Measurements from ENCODE around the gene HOXA7.

Gene HOXA7

DNA sequence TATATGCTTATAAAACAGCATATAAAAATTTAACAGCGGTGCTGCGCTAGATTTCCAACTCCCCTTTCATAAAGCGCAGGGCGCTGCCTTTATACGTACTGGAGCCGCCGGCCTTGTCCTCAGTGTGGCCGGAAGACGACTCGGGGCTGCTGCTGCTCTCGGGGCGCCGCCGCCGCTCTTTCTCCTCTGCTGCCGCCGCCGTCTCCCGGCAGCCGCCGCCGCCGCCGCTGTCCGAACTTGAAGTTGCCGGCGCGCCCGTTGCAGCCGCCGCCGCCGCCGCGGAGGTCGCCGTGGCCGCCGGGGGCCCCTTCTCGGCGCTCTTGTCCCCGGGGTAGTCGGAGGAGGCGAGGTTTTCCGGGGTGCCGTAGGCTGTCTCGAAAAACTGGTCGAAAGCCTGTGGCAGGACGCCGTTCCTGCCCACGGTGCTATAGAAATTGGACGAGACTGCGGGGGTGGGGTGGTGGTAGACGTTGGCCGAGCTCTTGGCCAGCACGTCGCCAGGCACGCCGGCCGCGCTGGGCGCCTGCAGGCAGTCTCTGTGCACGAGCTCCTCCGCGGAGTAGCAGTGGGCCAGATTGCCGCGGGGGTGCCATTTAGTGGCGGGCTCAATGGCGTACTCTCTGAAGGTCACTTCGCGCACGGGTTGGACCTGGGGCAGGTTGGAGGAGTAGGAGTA lies 28.0 kb upstream of the HOXA7 start:
- in situ Hi-C loops (cut with MboI; ENCODE audit: low sequenced_read_pairs): loop anchor here (25.0 kb wide), 1 partner anchor 822 kb away; no protein-coding TSS in a partner anchor

DNA sequence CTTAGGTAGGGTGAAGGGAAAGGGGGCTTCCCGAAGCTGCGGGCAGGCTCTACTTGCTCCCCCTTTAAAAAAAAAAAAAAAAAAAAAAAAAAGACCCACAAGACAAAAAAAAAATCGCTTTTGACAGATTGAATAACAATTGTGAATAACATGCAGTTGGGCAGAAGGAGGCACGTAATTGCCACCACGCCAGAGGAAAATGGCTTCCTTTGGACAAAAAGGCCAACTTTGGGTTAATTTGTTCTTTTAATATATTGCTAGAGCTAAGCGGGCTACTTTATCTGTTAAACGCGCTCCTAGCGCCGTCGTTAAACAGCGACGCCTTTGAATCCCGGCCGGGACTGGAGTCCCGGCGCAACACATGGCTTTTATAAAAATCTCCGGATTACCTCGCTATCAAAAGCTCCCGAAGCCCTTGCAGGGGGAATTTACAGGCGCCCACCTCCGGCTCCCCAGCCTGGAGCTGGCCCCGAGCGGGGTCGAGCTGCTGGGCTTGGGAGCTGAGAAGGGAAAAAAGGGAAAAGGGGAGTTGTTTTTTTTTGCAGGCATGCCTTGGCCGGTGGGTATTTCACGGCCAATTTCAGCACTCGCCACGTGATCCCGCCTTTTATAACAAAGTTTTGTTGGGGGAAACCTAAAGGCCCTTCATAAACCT lies 27.3 kb upstream of the HOXA7 start:
- in situ Hi-C loops (cut with MboI; ENCODE audit: low sequenced_read_pairs): loop anchor here (25.0 kb wide), 1 partner anchor 822 kb away; no protein-coding TSS in a partner anchor

DNA sequence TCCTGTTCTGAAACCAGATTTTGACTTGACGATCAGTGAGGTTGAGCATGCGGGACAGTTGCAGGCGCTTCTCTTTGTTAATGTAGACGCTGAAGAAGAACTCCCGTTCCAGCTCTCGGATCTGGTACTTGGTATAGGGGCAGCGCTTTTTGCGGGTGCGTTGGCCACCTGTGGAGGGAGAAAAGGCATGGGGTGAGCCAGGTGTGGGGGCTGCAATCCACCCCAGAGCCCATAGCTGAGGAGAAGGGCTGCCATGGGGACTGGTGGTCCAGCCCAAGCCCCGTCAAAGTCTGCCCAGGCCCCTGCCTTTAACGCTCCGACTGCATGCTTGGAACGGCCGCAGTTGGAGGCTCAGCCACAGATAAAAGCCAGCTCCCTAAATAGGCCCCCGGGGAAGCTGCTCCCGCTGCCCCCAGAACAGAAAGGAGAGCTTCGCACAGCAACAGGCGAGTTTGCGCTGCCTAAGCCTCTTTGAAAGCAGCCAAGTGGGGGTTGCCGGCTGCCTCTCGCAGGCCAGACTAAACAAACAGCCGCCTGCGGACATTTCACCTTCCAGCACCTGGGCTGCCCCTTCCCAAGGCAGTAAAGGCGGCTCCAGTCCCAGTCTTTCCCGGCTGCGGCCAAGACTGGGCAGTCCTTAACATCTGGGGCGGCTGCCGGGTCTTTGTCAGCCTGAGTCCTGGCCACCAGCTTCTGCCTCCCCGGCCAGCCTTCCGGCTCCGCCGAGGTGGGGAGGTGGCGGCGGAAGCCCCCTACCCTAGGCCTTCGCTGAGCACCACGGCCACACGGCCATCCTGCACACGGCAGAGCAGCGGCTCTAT lies 26.6 kb upstream of the HOXA7 start:
- in situ Hi-C loops (cut with MboI; ENCODE audit: low sequenced_read_pairs): loop anchor here (25.0 kb wide), 1 partner anchor 821 kb away; no protein-coding TSS in a partner anchor

DNA sequence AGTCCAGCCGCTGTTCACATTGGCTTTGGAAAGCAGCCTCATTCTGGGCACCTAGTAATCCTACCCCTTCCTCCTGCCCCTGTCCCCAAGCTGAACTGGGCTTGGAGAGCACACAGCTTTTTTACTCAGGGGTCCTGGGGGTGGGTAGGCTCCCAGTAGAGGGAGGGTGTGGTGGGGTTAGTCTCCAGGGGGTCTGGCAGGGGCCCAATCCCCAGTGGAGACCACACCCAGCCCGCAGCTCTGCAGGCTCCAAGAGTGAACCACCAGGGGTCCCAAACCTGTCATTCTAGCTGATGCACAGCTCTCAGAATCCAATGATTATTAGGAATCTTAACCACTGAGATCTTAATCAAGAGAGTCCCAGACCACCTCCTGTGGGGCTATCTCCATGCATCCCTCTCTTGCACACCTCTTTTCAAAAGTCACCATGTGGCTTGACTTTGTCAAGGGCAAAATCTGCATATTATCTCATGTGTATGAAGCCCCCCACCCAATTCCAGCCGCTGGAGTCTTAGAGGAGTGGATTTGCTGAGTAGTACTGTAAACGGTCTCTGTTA lies 25.9 kb upstream of the HOXA7 start:
- in situ Hi-C loops (cut with MboI; ENCODE audit: low sequenced_read_pairs): loop anchor here (25.0 kb wide), 1 partner anchor 820 kb away; no protein-coding TSS in a partner anchor

DNA sequence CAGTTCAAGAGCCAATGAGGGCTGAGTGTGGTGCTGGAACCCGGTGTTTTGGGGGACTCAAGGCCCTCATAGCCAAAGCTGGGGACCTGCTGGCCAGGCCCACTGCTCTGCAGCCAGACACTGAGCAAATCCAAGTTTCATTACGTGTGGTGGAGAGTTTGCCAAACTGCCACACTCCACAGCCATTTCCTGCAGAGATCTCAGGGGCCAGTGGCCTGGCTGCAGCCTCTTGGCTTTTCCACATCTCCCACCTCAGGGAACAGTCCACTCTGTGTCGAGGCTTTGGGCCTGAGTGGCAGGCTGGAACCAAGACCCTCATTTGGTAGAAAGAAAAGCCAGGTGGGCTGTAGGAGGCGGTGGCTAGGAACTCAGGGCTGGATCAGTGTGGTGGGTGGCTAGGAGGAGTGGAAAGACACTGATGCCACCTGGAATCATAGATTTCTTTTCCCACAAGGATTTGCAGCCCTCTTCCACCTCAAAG lies 25.4 kb upstream of the HOXA7 start:
- in situ Hi-C loops (cut with MboI; ENCODE audit: low sequenced_read_pairs): loop anchor here (25.0 kb wide), 1 partner anchor 820 kb away; no protein-coding TSS in a partner anchor

DNA sequence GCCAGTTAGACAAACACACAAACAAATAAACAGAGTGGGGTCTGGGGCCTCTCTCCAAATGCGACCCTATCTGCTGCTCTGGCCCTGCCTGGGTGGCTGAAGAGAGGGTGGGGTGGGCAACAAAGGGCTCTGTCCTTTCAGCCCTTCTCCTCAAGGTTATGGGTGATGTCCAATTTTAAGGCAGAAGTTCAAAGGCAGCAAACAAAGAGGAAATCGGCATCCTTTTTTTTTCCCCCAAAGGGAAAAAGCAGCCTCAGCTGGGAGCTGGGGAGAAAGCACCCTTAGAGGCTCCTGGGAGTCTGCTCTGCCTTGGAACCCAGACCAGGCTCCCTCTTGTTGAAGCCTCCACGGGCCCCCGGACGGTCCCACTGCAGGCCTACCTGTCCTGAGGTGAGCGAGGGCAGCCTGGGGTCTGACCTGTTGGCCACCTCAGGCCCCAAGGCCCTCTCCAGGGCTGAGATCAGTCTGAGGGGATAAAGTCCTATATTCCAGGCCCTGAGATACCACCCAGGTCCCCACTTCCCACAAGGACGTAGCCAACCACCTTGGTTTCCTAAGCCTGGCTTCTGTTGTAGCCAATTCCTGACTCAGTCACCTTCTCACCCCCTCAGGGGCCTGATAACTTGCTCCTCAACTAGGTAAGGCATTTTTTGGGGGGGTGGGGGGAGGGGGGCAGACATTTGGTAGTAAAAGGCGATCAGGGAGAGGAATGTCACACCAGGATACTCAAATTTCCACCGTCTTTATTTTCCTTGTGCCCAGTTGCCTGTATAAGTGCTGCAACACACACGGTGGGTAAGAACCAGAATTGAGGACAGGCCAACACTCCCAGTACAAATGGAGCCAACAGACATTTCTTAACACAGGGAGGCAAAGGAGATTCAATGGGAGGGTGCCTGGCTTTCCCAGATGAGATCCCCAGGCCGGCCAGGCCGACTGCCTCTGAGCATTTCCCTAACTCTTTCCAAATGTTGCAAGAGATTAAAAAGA lies 24.3 kb upstream of the HOXA7 start:
- in situ Hi-C loops (cut with MboI; ENCODE audit: low sequenced_read_pairs): loop anchor here (25.0 kb wide), 1 partner anchor 818 kb away; no protein-coding TSS in a partner anchor

DNA sequence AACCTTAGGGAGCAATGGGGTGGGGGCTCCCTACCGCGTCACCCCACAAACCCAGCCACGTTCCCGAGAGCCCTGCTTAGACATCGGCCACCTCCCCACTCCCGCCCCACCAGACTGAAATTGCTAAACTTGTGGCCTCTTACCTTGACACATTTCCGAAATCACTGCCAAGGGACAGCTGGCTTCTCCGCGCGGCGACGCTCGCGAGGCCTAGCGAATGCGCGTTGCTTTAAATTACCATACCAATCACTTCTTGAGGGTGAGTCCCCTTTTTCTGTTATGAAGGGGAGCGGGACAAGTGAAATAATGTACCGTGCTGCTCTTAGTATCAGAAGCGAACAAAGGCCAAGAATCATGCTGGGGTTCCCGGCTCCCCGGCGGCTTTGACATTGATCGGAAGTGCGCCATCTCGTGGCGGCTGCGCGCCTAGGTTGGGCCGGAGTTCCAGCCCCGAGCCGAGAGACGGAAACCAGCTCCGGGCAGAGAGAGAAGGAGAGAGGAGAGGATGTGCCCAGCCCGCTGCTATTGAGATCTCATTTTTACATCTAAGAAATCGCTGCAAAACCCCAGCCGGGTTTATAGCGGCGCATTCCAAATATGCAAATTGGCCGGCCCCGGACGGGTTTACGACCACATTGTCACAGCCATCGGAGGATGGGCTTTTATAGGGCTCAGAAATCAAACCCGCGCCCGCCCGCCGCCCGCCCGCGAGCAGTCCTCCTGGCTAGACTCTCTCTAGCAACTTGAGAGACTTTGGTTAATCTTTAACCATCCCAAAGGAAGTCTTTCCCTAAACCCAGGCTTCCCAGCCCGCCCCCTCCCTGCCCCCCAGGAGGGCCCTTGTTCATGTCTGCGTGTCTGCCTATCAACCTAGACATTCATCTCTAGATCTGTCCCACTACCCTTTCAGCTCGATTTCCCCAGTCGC lies 23.3 kb upstream of the HOXA7 start:
- in situ Hi-C loops (cut with MboI; ENCODE audit: low sequenced_read_pairs): loop anchor here (25.0 kb wide), 1 partner anchor 817 kb away; no protein-coding TSS in a partner anchor

DNA sequence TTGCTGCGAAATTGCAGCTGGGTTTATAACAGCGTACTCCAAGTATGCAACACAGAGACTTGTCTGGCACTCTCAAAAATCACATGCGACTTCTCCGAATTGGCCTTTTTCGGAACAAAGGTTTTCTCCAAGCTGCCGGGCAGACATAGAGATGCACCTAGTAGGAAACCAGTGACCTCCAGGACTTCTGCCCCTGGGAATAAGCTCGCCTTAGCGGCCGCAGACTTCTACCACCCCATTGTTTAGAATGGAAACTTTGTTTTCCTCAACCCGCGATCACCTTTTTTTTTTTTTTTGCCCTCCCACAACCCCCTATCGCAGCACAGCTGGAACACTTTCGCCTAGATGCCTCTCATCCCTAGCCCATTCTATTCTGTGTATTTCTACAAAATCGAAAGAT lies 22.6 kb upstream of the HOXA7 start:
- in situ Hi-C loops (cut with MboI; ENCODE audit: low sequenced_read_pairs): loop anchor here (25.0 kb wide), 1 partner anchor 817 kb away; no protein-coding TSS in a partner anchor

DNA sequence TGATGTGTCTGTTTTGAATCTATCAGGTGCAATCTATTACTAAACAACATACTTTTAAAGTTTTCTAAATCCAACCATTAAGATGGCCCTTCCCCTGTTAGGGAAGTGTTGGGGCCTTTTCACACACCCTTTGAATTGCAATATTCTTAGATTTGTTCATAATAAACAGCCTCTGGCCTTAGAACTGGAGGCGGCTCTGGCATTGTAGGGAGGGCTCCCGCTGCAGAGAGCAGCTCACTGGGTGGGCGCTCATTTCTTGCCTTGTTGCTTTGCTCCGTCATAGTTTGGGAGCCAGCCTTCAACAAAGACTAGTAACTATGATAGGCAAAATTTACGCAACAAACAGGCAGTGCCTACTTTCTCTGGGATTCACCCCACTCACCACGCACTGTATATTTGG lies 21.9 kb upstream of the HOXA7 start:
- in situ Hi-C loops (cut with MboI; ENCODE audit: low sequenced_read_pairs): loop anchor here (25.0 kb wide), 1 partner anchor 816 kb away; no protein-coding TSS in a partner anchor

DNA sequence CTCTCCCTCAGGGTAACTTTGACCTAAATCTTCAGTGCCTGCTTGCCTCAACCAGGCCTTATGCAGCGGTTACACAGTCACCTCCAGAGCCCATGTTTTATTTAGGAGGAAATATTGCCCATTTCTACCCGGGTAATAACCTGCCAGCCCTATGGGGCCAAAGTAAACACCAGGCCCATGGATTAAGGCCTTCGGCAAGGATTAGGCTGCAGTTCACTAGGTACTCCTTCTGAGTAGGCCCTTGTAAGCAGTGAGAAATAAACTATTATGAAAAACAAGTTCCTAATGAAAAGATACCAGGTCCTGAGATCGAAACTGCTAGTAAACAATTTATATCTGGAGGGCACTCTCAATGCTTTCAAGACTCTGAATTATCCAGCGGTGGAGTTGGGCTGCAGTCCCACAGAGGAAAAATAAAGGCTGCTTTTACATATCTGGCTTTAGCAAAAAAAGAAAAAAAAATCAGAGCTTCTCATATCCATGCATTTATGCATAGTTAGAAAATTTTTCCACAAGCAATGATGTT lies 21.4 kb upstream of the HOXA7 start:
- in situ Hi-C loops (cut with MboI; ENCODE audit: low sequenced_read_pairs): loop anchor here (25.0 kb wide), 1 partner anchor 816 kb away; no protein-coding TSS in a partner anchor

DNA sequence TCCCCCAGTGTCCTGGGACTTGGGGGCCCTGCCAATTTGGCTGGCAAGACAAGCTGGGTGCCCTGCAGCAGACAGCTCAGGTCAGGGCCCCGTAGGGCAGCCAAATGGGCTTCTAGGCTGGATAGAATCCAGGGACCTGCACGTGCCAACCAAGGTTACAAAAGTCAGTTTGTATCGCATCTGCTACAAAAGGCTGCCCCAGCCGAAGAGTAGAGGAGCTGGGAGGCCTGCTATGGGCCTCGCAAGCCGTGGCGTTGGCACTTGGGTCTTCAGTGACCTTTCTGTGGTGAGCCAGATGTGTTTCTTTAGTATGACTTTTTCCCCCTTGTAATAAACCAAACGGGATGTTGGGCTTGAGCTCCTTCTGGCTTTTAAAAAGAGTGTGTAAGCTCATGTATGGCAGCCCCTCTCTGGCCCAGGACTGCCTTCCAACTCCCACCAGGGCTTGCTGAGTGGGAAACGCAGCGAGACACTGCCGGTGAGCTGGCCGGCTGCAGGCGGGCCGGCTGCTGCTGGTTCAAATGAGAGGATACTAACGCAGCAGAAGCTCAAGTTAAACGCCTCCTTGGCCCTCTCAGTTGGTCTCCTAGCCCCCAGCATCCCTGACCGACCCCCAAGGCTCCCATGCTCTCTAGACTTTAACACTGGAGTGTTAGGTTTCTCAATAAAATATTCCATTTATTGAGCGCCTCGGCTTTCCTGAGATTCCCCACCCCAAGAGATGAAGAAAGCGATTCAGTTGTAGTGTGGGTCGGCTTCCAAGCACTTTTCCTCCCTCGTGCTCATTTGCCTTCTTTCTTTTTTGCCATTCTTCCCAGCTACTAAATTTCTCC lies 20.7 kb upstream of the HOXA7 start:
- in situ Hi-C loops (cut with MboI; ENCODE audit: low sequenced_read_pairs): loop anchor here (25.0 kb wide), 1 partner anchor 815 kb away; no protein-coding TSS in a partner anchor

DNA sequence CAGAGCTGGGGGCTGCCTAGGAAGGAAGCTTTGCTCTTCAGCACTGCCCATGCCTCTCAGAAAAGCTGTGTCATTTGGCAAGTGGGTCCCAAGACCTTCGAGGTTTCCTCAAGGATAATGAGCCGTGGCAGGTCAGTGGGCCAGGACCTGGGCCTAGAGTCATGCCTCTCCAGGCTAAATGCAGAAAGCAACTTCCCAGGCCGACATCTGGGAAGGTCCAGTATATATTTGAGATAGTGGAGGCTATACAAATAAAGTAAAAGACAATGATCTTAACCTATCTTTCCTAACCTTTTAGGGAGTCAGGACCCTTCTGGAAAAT lies 20.0 kb upstream of the HOXA7 start:
- in situ Hi-C loops (cut with MboI; ENCODE audit: low sequenced_read_pairs): loop anchor here (25.0 kb wide), 1 partner anchor 814 kb away; no protein-coding TSS in a partner anchor

DNA sequence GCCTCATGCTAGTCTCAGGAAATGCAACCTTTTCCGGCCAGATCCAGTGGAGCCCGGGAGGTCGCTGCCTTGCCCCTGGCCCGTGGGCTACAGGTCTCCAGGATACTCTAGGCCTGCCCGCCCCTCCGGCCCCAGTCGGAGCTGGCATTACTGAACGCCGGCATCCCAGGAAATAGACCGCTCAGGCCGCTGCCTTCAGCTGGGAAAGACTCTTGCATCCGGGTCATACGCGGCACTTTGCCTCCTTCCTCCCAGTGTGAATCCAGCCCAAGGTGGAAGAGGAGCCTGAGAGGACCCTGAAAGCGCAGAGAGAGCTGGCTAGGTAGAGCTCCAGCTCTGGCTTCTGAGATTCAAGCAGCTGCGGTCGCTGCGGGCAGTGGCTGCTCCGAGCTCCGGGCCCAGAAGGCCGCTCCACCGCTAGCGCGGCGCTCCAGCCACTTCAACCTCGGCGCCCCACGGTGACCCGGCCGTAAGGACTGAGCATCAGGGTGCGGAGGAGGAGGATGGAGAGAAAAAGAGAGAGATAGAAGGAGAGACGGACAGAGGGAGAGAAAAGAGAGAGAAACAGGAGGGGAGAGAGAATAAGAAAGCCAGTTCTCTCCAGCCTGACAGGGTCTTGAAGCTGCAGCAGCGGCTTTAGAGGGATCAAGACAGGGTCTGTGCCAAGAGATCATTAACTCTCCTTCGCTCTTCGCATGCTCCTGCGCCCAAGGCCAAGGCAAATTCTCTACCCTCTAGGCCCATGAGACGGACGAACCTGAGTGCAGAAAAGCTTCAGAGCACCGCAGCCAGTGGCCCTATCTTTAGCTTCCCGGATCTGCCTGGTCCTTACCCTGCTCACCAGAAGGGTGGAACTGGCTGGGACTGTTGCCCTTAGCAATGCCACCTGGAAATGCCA lies 19.4 kb upstream of the HOXA7 start:
- in situ Hi-C loops (cut with MboI; ENCODE audit: low sequenced_read_pairs): loop anchor here (25.0 kb wide), 1 partner anchor 814 kb away; no protein-coding TSS in a partner anchor

DNA sequence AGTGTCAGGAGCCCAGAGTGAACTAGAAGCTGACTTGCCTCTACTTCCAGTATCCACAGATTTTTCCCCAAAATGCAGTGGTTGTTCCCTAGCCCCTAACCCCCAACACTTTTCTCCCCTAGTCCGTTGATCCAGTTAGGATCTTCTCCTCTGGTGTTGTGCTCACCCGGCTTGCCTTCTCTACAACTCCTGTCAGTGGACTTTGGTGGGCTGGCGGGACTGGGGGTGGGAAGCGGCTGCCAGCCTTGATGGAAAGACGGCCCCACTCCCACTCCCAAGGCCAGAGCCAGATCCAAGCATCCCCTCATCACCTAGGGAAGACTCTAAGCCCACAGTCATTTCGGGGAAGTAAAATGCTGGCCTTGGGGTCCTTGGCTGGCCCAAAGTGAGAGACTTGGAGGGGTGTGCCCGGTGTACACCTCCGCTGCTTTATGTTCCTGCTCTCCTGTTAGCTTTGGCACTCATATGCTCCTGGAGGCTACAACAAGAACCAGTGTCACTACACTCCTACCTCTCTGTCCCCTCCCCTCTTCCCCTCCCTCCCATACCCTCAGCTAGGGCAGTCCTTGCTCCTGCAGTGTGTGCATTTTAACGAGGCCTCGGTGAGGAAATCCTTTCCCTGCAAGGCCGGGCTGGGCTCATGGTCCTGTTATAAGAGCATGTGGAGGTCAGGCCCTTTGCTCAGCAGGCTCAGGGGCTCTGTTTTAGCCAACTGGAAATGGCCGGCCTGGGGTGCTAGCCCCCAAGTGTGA lies 18.6 kb upstream of the HOXA7 start:
- in situ Hi-C loops (cut with MboI; ENCODE audit: low sequenced_read_pairs): loop anchor here (25.0 kb wide), 1 partner anchor 813 kb away; no protein-coding TSS in a partner anchor
